Measurements from ENCODE around the gene ZNF277.

Gene ZNF277

GRCh38 chr7:112185005-112185834 lies 21.3 kb upstream of the ZNF277 start:
- no peak for DNase-seq (ENCODE audit: low spot score)

DNA sequence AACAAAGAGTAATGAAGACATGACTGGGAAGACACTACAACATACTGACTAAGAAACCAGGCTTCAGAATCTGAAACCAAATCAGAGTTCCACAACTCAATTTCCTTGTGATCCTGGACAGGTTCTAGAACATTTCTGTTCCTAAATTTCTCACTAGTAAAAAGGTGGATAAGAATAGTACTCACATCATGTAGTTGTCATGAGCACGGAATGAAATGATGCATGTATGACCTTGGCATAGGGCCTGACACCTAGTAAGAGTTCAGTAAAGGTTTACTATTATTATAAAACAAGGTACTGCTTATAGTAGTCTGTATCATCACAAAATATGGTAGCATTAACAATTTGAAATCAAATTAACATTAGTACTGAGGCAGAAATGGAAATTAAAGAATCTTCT lies 20.2 kb upstream of the ZNF277 start:
- DNase-seq (ENCODE audit: low spot score): no peak

- no peak for DNase-seq (ENCODE audit: low spot score)
Observed at GRCh38 chr7:112188257-112188656, 18.2 kb upstream of the ZNF277 start.

GRCh38 chr7:112189691-112190090 lies 16.8 kb upstream of the ZNF277 start:
- no peak for DNase-seq (ENCODE audit: low spot score)

DNA sequence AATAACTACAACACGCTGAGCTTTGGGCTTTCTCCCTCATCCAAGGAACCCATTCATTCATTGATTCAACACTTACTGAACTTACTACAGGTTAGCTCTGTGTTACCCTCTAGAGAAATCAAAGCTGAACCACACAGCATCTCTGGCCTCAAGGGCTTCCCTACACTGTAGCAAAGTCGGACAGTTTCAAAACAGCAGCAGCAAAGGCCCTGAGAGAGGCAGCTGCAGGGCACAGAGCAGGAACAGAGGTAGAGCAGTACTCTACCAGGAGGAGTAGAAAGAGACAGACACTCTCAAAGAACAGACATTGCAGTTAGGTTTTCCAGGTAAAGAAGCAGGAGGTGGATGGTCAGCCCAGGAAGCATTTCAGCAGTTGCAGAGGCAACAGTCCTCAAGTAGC lies 16.4 kb upstream of the ZNF277 start:
- DNase-seq (ENCODE audit: low spot score): no peak

- DNase-seq (ENCODE audit: low spot score): no peak
Observed at GRCh38 chr7:112192236-112193154, 14.0 kb upstream of the ZNF277 start.

DNA sequence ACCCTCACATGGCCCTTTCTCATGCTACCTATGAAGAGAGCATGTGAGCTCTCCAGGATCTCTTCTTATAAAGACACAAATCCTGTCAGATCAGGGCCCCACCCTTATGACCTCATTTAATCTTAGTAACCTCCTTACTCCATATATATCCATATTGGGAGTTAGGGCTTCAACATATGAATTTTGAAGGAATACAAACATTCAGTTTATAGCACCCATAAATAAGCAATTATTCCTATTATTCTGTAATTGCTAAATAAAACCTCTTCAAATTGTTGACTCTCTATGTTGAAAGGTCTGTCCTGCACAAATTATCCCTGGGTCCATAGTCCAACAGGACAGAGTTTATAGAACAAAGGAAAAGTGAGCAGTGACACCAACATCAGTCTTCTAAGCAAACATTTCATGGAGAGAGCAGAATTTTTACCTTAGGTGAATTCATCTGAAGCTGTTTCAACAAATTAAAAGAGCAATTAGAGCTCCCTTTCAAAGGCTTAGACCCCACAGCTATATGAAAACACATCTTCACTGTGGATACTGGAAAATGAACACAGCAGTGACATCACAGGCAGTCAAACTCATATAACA lies 12.5 kb upstream of the ZNF277 start:
- DNase-seq (ENCODE audit: low spot score): no peak

- no peak for DNase-seq (ENCODE audit: low spot score)
Observed at GRCh38 chr7:112195717-112196116, 10.8 kb upstream of the ZNF277 start.

DNA sequence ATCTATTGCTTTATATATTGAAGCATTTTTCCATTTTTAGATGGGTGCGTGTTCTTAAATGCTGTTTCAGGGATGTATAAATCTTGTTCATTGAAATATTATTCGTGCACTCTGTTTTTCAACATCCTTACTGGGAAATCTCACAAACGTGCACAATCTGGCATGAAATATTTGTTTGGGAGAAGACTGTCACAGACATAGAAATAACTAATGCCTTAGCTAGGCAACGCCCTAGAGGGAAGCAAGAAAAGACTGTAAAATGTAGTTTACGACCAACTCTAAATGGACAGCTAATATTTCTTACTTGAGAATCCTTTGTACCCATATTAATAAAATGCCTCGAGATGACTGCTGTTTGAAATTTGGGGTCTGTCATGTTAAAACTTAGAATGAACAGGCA lies 9.2 kb upstream of the ZNF277 start:
- no peak for DNase-seq (ENCODE audit: low spot score)

DNA sequence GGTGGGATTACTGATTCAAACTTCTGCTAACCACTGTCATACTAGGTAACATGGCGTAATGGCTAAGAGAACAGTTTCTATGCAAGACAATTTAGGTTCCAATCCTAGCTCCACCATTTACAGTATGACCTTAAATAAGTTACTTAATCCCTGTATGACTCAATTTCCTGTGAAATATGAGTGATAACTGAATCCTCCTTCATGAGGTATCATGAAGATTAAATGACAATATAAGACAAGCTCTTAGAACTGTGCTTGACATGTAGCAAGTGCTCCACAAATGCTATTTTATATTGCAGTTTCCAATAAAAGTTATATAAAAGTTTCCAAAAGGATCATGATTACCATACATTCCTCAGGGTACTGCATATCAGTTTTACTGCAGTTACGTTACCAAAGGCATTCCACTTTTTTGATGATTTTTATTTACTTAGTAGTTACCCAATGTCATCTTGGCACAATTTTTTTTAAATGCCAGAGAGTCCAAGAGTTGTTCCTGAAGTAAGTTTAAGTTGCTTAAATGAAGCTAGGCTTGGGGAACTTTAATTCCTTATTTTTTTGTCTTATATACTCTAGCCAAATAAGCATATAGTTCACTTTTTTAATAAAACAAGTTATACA lies 7.3 kb upstream of the ZNF277 start:
- DNase-seq (ENCODE audit: low spot score): no peak

GRCh38 chr7:112199672-112200071 lies 6.8 kb upstream of the ZNF277 start:
- DNase-seq (ENCODE audit: low spot score): no peak

- DNase-seq (ENCODE audit: low spot score): no peak
Observed at GRCh38 chr7:112201411-112201810, 5.1 kb upstream of the ZNF277 start.

DNA sequence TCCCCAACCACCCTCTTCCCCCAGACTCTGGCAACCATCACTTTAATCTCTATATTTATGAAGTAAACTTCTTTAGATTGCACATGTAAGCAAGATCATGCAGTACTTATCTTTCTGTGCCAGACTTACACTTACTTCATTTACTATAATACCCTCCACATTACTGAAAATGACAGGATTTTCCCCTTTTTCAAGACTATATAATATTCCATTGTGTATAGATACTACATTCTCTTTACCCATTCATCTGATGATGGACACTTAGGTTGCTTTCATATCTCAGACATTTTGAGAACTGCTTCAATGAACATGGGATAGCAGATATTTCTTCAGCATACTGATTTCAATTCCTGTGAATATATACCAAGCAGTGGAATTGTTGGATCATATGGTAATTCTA lies 4.7 kb upstream of the ZNF277 start:
- DNase-seq (ENCODE audit: low spot score): no peak

GRCh38 chr7:112202816-112203215 lies 3.7 kb upstream of the ZNF277 start:
- no peak for DNase-seq (ENCODE audit: low spot score)

GRCh38 chr7:112203365-112203739 lies 3.1 kb upstream of the ZNF277 start:
- no peak for DNase-seq (ENCODE audit: low spot score)

- no peak for DNase-seq (ENCODE audit: low spot score)
Observed at GRCh38 chr7:112204499-112205342, 1.8 kb upstream of the ZNF277 start.

DNA sequence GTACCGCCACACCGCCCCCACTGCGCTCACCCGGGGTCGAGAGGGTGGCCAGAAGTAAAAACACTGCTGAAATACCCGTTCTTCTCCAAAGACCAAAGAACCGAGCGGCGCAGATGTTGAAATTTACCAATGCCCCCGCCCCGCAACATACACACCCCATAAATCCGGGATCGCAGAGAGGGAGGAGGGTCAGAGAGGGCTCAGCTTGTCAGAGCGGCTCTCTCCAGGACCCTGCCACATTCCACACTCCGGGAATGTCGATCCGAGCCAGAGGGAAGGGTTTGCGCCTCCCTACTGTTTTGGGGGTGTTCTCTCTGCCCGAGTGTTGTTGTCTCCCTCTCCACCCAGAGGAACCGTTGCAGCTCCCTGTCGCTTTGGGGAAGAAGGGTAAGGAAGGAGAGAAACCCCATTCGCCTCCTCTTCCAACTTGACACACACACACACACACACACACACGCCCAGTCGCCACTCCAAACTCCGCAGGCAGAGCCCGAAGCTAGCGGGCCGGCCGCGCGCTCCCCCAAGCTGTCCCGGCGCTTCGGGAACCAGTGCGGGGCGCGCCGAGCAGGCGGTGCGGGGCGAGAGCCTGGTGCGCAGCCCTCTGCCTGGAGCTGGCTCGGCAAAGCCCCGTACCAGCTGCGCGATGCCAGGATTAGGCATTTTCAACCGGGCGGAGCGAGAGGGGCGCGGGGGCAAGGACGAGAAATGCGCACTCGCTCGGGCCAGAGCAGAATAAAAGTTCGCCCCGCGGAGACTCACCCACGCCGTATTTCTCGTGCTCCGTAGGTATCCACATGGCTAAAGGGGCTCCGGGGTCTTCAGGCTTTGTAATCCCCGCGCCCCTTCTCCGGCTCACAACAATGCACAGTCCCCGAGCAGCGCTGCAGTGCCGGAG lies 905 bp upstream of the ZNF277 start:
- DNase-seq (ENCODE audit: low spot score): peak; percentile 74

GRCh38 chr7:112206991-112207592 lies 597 bp downstream of the ZNF277 start:
- no peak for DNase-seq (ENCODE audit: low spot score)

GRCh38 chr7:112207765-112208164 lies 1.3 kb downstream of the ZNF277 start:
- no peak for DNase-seq (ENCODE audit: low spot score)

GRCh38 chr7:112211348-112211907 lies 4.9 kb downstream of the ZNF277 start:
- DNase-seq (ENCODE audit: low spot score): no peak
